A549 (cell line): ENCODE data around the gene STXBP6.

Experiments
- BCL3 ChIP-seq: fragments of >200 bp; sonication (Bioruptor Twin); formaldehyde crosslinking; IDR thresholded peaks from 3 replicates; pipeline ENCODE4 v1.6.1; 2016
- CBX8 ChIP-seq: fragments of 200-600 bp; sonication (generic); IDR thresholded peaks from 2 replicates; pipeline ENCODE4 v1.6.1; 2016
- CEBPB ChIP-seq, 2 experiments: fragments of >200 bp in 1 of 2; sonication (Bioruptor Twin) in 1 of 2; formaldehyde crosslinking in 1 of 2; IDR thresholded peaks; 2 replicates each; pipeline ENCODE4 v1.6.1; 2012 to 2016
- MAX ChIP-seq: IDR thresholded peaks from 2 replicates; pipeline ENCODE4 v1.6.1; 2012
- POLR2A ChIP-seq: IDR thresholded peaks from 2 replicates; pipeline ENCODE4 v1.6.1; 2012; ENCODE audit warnings: mild to moderate bottlenecking, low read length
- TF ChIP-seq, protein P1 (sequence below): fragments of >200 bp; sonication (Bioruptor Twin); formaldehyde crosslinking; IDR thresholded peaks from 3 replicates; pipeline ENCODE4 v1.5.1; 2016
- TF ChIP-seq, protein P2 (sequence below): fragments of 150-350 bp; IDR thresholded peaks from 2 replicates; pipeline ENCODE4 v1.6.1; 2014; ENCODE audit warnings: low read depth, mild to moderate bottlenecking, low read length

DNA sequence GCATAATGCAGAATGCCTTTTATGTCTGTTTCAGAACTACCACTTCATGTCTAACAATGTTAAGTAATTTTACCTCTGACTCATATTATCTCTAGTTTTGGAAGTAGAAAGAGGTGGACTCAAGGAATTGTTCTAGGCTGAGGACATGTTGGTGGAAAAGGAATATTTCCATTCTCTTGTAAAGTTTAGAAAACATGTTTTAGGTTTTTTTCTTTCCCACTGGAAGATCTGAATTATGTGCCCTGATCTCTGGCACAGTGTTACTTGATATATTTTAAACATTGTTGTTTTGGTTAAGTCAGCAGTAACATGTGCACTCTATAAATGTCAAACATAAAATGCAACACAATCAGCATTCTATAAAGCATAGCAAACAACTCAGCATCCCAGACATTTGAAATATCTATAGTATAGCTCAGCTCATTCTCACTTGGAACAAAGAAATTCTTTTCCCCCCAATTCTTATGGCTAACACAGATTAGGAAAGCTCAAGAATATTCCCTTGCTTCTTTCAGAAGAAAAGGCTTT, 202.3 kb downstream of the STXBP6 start:
- TF ChIP-seq, protein P1, sequence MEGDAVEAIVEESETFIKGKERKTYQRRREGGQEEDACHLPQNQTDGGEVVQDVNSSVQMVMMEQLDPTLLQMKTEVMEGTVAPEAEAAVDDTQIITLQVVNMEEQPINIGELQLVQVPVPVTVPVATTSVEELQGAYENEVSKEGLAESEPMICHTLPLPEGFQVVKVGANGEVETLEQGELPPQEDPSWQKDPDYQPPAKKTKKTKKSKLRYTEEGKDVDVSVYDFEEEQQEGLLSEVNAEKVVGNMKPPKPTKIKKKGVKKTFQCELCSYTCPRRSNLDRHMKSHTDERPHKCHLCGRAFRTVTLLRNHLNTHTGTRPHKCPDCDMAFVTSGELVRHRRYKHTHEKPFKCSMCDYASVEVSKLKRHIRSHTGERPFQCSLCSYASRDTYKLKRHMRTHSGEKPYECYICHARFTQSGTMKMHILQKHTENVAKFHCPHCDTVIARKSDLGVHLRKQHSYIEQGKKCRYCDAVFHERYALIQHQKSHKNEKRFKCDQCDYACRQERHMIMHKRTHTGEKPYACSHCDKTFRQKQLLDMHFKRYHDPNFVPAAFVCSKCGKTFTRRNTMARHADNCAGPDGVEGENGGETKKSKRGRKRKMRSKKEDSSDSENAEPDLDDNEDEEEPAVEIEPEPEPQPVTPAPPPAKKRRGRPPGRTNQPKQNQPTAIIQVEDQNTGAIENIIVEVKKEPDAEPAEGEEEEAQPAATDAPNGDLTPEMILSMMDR = no peak
- TF ChIP-seq BCL3 (no peak), MAX (no peak), POLR2A (no peak), CBX8 (no peak), CEBPB (IDR thresholded peaks at IDR 0.05) (no peak)
- TF ChIP-seq, protein P2, sequence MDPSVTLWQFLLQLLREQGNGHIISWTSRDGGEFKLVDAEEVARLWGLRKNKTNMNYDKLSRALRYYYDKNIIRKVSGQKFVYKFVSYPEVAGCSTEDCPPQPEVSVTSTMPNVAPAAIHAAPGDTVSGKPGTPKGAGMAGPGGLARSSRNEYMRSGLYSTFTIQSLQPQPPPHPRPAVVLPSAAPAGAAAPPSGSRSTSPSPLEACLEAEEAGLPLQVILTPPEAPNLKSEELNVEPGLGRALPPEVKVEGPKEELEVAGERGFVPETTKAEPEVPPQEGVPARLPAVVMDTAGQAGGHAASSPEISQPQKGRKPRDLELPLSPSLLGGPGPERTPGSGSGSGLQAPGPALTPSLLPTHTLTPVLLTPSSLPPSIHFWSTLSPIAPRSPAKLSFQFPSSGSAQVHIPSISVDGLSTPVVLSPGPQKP = no peak
